Gastroesophageal sphincter (tissue), 4 donors: ENCODE measurements around the gene FES. TPM values are rescaled to one million over a fixed set of nuclear protein-coding genes. Genes with fewer than 3 reads are reported as not detected.

ENCODE experiments used
- ATAC-seq: fragments of 150-250 bp; one replicate; pipeline ENCODE4 v1.9.1; 2016; ENCODE audit warnings: mild to moderate bottlenecking, moderate library complexity
- H3K27ac ChIP-seq, 4 donors: fragments of 200-600 bp; sonication (generic) in 3 of 4; 1 replicate in 3 of 4; 2 replicates in 1 of 4; pipeline ENCODE4 v1.5.1; 2016 to 2019
- H3K27me3 ChIP-seq: fragments of 200-600 bp; sonication (generic); one replicate; pipeline ENCODE4 v1.5.1; 2019
- H3K36me3 ChIP-seq, 2 donors: fragments of 200-600 bp; sonication (generic); one replicate each; pipeline ENCODE4 v1.5.1; 2019; ENCODE audit warnings: control low read depth in 1 of 2
- H3K4me1 ChIP-seq, 3 donors: fragments of 200-600 bp; sonication (generic); 1 replicate in 2 of 3; 2 replicates in 1 of 3; pipeline ENCODE4 v1.5.1; 2016 to 2019; ENCODE audit warnings: control low read depth in 2 of 3
- H3K4me3 ChIP-seq, 2 donors: fragments of 200-600 bp; sonication (generic); one replicate each; pipeline ENCODE4 v1.5.1; 2019; ENCODE audit warnings: mild to moderate bottlenecking in 1 of 2, moderate library complexity in 1 of 2
- H3K9me3 ChIP-seq, 3 donors: fragments of 200-600 bp; sonication (generic); one replicate each; pipeline ENCODE4 v1.5.1; 2017 to 2019; ENCODE audit warnings: control low read depth in 2 of 3
- CTCF ChIP-seq, 4 experiments: fragments of 200-600 bp in 2 of 4; fragments of 450-650 bp in 2 of 4; sonication (generic) in 1 of 4; IDR thresholded peaks; one replicate each; pipeline ENCODE4 v1.5.1; 2017 to 2019; ENCODE audit warnings: antibody characterized with exemption in 4 of 4, mild to moderate bottlenecking in 2 of 4, moderate library complexity in 2 of 4
- EP300 ChIP-seq: sonication (generic); formaldehyde crosslinking; IDR thresholded peaks from one replicate; pipeline ENCODE4 v1.6.1; 2017; ENCODE audit warnings: antibody characterized with exemption, mild to moderate bottlenecking
- POLR2A ChIP-seq, 2 donors: fragments of 450-650 bp; IDR thresholded peaks; one replicate each; pipeline ENCODE4 v1.6.1; 2017; ENCODE audit warnings: antibody characterized with exemption in 2 of 2, mild to moderate bottlenecking in 2 of 2, moderate library complexity in 1 of 2
- POLR2AphosphoS5 ChIP-seq: sonication (generic); formaldehyde crosslinking; IDR thresholded peaks from one replicate; pipeline ENCODE4 v1.6.1; 2017; ENCODE audit warnings: antibody characterized with exemption
- WGBS, 2 donors: methylation state at CpG; one replicate each; pipeline ENCODE4 v1.1.5; 2018; ENCODE audit warnings: low coverage in 1 of 2; 5-methylcytosine and 5-hydroxymethylcytosine counted together
- total RNA-seq, 4 donors: library from RNA; depleted of rRNA; stranded (reverse); fragments of >200 nt; gene quantifications; one replicate each; pipeline ENCODE4 v1.1.0, GENCODE V29; 2016

The FES gene
- total RNA-seq, 4 donors from 2014 or later, result 40.1 to 70.4 (median 43.5) TPM

GRCh38 chr15:90864507-90864906 is 19.8 kb upstream of the FES start:
- H3K27me3 ChIP-seq, result peaks cover 14% of the 10 kb centered on the region
- no peaks in the 10 kb centered on the region for H3K9me3 ChIP-seq
- H3K36me3 ChIP-seq, result no peaks in the 10 kb centered on the region
- H3K4me3 ChIP-seq, result no peak overlapping the region
- peaks cover 0 to 8% (median 6%) of the 10 kb centered on the region in 3 donors for H3K4me1 ChIP-seq
- H3K27ac ChIP-seq, result no peak overlapping the region
- ATAC-seq, result no peak
- no peak for TF ChIP-seq POLR2AphosphoS5
- 89 to 100% methylated on average over 2 to 3 of the region's 10 CpGs for WGBS, 2 donors

GRCh38 chr15:90865702-90866101 is 18.6 kb upstream of the FES start:
- TF ChIP-seq POLR2AphosphoS5 (no peak), EP300 (no peak), POLR2A (IDR thresholded peaks at IDR 0.05) (no peak), CTCF (IDR thresholded peaks at IDR 0.05) (no peak)
- Histone ChIP-seq H3K4me1 (peaks cover 0 to 20% (median 17%) of the 10 kb centered on the region in 3 donors), H3K27me3 (peaks cover 14% of the 10 kb centered on the region), H3K9me3 (no peaks in the 10 kb centered on the region), H3K27ac (no peak overlapping the region), H3K36me3 (no peaks in the 10 kb centered on the region), H3K4me3 (no peak overlapping the region)
- ATAC-seq, result no peak
- 90 to 100% methylated on average over 2 to 4 of the region's 4 CpGs for WGBS, 2 donors

- Histone ChIP-seq H3K4me3 (no peak overlapping the region), H3K4me1 (peaks cover 0 to 21% (median 17%) of the 10 kb centered on the region in 3 donors), H3K27me3 (peaks cover 14% of the 10 kb centered on the region), H3K9me3 (no peaks in the 10 kb centered on the region), H3K27ac (no peak overlapping the region), H3K36me3 (no peaks in the 10 kb centered on the region)
- TF ChIP-seq POLR2A (IDR thresholded peaks at IDR 0.05) (no peak), CTCF (IDR thresholded peaks at IDR 0.05) (no peak), EP300 (no peak), POLR2AphosphoS5 (no peak)
- ATAC-seq, result no peak
- WGBS, 2 donors, result 42 to 55% methylated on average over 6 to 11 of the region's 16 CpGs
Observed at GRCh38 chr15:90866161-90866715, 18.1 kb upstream of the FES start.

- Histone ChIP-seq H3K27ac (no peak overlapping the region), H3K4me1 (peaks cover 0 to 21% (median 17%) of the 10 kb centered on the region in 3 donors), H3K27me3 (peaks cover 14% of the 10 kb centered on the region), H3K4me3 (no peak overlapping the region), H3K9me3 (no peaks in the 10 kb centered on the region), H3K36me3 (no peaks in the 10 kb centered on the region)
- no peak for TF ChIP-seq EP300
- no peak for TF ChIP-seq POLR2A (IDR thresholded peaks at IDR 0.05)
- TF ChIP-seq POLR2AphosphoS5, result no peak
- TF ChIP-seq CTCF (IDR thresholded peaks at IDR 0.05), result no peak
- WGBS, 2 donors, result 58 to 60% methylated on average over 2 to 3 of the region's 3 CpGs
- no peak for ATAC-seq
Observed at GRCh38 chr15:90866800-90867199, 17.5 kb upstream of the FES start.

GRCh38 chr15:90868261-90868689 is 16.0 kb upstream of the FES start, which contains the start of gene FURIN:
TSS of gene FURIN (plus strand) at chr15:90868588. CDS start at chr15:90875741, 7,153 bp downstream.
- no peak within 1 kb of the TSS for H3K4me3 ChIP-seq
- WGBS, 2 donors, result 88% methylated on average over 4 of the region's 6 CpGs; no CpG with 5 or more reads in 1 of the 2 donors
- peak within 1 kb of the TSS in 3 of 4 donors; percentile 94 to 96 (median 95) for H3K27ac ChIP-seq
- ATAC-seq, result no peak
- H3K36me3 ChIP-seq, result no peaks in the 10 kb centered on the region
- no peak for TF ChIP-seq POLR2A (IDR thresholded peaks at IDR 0.05)
- TF ChIP-seq CTCF (IDR thresholded peaks at IDR 0.05), result no peak
- TF ChIP-seq POLR2AphosphoS5, result no peak
- no peak for TF ChIP-seq EP300
- H3K4me1 ChIP-seq, result peaks cover 0 to 36% (median 26%) of the 10 kb centered on the region in 3 donors
- H3K9me3 ChIP-seq, result no peaks in the 10 kb centered on the region
- H3K27me3 ChIP-seq, result peaks cover 14% of the 10 kb centered on the region
